Hippocampal formation (tissue), 2 donors: ENCODE measurements around the gene RARA.
"Not testable (repeated sequence)": the region's sequence is repeated elsewhere in the genome, so short reads cannot be mapped to it uniquely, and the experiment has no call there.

ENCODE experiments used
- DNase-seq, 2 donors: peaks; one replicate each; lab custom pipeline; 2025; lab: John Stamatoyannopoulos, UW

RARA gene

DNA sequence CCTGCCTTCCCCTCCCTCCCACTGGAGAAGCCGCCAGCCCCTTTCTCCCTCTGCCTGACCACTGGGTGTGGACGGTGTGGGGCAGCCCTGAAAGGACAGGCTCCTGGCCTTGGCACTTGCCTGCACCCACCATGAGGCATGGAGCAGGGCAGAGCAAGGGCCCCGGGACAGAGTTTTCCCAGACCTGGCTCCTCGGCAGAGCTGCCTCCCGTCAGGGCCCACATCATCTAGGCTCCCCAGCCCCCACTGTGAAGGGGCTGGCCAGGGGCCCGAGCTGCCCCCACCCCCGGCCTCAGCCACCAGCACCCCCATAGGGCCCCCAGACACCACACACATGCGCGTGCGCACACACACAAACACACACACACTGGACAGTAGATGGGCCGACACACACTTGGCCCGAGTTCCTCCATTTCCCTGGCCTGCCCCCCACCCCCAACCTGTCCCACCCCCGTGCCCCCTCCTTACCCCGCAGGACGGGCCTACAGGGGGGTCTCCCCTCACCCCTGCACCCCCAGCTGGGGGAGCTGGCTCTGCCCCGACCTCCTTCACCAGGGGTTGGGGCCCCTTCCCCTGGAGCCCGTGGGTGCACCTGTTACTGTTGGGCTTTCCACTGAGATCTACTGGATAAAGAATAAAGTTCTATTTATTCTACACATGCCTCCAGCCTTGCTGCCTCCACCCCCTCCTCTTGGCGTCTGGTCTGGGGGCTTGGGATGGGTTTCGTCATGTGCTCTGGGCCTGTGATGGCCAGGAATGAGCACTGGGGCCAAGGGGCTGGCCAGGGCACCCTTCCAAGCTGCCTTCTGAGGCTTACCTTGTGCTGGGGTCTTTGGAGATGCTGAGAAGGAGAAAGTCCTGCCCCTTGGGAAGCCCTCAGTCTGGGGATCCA lies 48.3 kb downstream of the RARA start:
- DNase-seq: no peak

DNA sequence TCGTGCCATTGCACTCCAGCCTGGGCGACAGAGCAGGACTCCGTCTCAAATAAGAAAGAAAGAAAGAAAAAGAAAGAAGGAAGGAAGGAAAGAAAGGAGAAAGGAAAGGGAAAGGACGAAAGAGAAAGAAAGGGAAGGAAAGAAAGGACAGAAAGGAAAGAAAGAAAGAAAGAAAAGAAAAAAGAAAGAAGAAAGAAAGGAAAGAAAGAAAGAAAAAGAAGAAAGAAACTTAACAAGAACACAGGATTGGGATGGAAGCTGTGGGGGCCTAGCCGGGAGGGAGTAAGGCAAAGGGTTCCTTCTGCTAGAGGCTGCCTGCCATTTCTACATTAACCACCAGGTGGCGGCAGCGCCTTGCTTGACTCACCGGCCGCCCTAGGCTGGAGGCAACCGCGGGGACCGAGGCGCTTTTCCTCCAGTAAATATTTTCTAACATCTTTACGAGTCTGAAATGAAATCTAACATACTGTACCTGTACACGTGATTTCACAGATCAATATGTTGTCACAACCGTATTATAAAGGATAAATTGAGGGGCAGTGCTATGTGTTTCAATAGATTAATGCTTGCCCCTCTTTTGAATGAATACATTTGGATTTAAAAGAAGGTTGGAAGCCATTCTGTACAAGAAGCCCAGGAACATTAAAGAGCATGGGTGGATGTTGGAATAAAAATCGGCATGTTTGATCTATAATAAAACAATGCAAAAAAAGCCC lies 49.5 kb downstream of the RARA start:
- peak; percentile 62 to 70 for DNase-seq

DNA sequence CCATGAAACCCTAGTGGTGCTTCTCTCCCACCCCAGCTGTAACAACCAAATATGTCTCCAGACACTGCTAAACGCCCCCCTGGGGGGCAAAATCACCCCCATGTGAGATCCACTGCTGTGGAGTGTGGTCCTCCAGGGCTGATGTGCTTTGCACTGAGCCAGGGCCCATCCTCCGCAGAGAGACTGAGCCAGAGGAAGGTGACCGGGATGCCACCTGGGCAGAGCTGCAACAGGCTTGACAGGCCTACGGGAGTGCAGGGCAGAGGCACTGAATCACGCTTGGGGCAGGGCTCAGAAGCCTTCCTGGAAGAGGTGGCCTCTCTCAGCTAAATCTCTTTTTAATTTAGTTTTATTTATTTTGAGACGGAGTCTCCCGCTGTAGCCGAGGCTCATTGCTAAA lies 51.1 kb downstream of the RARA start:
- no peak for DNase-seq

- DNase-seq: no peak
Measured at GRCh38 chr17:40361063-40361924, 52.3 kb downstream of the RARA start.

GRCh38 chr17:40361925-40362695 lies 53.1 kb downstream of the RARA start:
- no peak for DNase-seq

GRCh38 chr17:40362696-40363110 lies 53.7 kb downstream of the RARA start:
- DNase-seq: no peak

DNA sequence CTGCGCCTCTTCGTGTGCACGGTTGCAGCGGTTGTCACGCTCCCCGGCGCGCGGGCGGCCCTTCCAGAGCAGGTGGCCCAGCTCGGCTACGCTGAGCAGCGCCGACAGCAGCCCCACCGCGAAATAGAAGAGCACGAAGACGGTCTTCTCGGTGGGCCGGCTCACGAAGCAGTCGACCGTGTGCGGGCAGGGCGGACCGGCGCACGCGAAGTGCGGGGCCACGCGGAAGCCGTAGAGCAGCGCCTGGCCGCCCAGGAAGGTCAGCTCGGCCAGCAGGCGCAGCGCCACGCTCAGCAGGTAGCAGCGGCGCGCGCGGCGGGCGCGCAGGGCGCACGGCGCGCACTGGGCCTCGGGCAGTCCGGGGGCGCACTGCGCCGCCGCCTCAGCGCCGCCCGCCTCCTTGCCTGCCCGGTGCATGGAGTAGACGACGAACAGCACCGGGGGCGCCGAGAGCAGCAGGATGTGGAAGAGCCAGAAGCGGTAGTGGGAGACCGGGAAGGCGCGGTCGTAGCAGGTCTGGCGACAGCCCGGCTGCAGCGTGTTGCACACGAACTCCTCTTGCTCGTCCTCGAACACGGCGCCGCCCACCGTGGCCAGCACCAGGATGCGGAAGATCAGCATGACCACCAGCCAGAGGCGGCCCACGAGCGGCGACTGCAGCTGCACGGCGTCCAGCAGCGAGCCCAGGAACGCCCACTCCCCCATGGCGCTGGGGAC lies 54.3 kb downstream of the RARA start:
- no peak for DNase-seq

GRCh38 chr17:40364121-40364861 lies 55.3 kb downstream of the RARA start, which contains the start of gene GJD3:
TSS of gene GJD3 (minus strand) at chr17:40364737. CDS start at chr17:40363815, 922 bp downstream.
- DNase-seq: no peak

DNA sequence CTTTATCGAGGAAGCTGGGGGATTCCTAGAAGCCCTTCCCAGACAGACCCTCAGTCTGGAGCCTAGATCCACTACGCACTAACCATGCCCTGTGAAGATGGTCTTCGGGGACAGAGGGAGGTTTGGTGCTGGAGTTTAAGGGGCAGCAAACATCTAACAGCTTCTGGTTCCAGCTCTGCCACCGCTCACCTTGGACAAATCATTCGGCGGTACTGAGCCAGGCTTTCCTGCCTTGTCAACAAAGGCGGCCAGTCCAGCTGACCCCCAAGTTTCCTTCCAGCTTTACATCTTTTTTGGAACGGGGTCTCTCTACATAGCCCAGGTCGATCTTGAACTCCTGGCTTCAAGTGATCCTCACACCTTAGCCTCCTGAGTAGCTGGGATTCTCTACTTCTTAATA lies 55.9 kb downstream of the RARA start:
- no peak for DNase-seq

DNA sequence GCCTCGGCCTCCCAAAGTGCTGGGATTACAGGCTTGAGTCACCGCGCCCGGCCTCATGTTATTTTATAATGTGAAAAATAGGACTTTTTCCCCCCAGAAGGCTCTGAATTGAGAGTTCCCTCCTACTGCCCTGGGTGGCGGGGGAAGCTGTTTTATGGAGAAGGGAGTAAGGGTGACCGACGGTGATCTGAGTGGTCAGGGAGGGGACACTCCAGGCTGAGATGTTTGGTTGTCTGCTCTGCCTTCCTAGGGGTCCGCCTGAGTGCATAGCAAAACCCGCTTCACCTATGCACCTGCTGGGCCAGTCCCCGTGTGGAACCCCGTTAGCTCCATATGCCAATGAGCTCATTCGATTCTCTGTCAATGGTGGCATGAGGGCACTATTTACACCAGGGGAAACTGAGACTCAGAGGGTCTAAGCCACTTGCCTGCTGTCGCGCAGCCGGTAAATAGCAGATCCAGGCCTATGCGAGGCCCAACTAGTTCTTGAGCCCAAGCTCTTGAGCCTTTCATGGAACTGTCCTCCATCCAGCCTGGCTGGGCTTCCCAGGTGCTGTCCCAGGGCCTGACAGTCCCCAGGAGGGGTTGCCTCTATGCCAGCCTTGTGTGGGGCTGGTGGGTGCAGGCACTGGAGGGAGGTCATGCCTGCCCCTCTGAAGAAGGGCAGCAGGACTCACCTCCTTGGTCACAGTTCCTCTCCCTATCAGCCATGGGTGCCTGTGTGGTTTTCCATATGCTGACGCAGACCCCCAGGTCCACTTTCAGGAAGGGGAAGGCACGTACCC lies 57.3 kb downstream of the RARA start:
- no peak for DNase-seq

- no peak for DNase-seq
Measured at GRCh38 chr17:40366861-40367518, 58.0 kb downstream of the RARA start.

DNA sequence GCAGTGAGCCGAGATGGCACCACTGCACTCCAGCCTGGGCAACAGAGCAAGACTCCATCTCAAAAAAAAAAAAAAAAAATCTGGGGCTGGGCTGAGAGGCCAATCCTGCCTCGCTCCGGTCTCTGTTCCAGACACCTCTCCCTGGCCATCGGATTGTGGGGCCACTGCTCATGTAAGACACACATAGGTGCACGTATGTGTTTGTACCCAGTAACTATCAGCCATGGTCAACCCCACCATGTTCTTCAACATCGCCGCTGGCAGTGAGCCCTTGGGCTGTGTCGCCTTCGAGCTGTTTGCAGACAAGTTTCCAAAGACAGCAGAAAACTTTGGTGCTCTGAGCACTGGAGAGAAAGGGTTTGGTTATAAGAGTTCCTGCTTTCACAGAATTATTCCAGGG lies 58.7 kb downstream of the RARA start:
- not testable (repeated sequence) for DNase-seq

DNA sequence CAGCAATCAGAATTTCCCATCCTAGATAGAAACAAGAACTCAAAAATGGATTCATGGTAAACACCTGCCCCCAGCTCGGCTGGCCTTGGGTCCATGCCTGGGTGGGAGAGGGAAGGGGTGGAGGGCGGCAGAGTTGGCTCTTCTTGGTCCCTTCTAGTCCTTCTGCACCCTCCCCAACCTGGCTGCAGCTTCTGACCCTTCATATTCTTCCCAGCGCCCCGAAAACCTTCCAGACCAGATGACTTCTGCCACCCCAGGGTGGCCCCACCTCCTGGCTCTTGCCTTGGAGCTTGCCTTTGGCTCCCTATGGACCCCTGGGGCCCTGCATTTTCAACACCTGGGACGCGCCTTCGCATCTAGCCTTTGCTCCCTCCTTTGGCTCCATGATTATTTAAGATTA lies 60.9 kb downstream of the RARA start:
- no peak for DNase-seq

- no peak for DNase-seq
Measured at GRCh38 chr17:40371261-40371929, 62.4 kb downstream of the RARA start.

DNA sequence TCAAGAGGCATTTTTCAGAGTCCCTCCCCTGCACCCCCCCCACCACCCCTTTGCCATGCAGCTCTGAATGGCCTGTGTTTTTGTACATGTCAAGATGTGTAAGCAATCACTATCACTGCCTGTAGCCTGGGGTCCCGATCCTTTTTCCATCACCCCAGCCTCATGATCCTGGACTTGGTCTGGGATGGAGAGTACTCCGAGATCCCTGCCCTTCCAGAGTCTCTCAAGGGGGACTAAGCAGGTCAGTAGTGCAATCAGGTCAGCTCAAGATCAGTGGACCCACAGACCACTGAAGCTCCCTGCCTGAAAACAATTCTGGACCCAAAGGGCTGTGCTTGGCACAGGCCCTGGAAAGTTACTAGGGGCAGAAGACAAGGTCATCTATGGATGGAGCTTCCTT lies 63.1 kb downstream of the RARA start:
- no peak for DNase-seq

- not testable (repeated sequence) for DNase-seq
Measured at GRCh38 chr17:40372644-40373043, 63.7 kb downstream of the RARA start.

DNA sequence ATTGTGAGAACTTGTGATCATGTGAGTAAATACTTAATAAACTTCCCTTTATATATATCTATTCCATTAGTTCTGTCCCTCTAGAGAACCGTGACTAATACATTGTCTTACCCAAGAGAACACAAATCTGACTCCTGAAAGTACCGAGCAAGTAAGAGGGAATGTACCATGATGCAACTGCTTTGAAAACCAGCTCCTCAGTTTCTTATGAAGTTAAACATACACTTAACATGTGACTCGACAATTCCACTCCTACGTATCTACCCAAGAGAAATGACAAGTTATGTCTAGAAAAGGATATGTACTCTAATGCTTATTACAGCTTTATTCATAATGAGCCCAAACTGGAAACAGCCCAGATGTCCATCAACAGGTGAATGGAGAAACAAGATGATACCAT lies 64.3 kb downstream of the RARA start:
- no peak for DNase-seq

DNA sequence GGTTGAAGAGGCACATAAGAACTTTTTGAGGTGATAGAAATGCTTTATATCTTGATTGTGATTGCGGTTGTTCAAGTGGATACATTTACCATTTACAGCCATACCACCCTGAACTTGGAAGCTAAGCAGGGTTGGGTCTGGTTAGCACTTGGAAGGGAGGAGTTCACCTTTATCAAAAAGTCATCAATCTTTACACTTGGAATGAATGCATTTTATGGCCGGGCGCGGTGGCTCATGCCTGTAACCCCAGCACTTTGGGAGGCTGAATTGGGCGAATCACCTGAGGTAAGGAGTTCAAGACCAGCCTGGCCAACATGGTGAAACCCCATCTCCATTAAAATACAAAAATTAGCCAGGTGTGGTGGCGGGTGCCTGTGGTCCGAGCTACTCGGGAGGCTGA lies 65.0 kb downstream of the RARA start:
- DNase-seq: no peak
